Epidermal melanocyte (primary cell): ENCODE data around the gene ZMYND12.
"Not testable (repeated sequence)": the region's sequence is repeated elsewhere in the genome, so short reads cannot be mapped to it uniquely, and the experiment has no call there.

Experiments used
- DNase-seq: peaks from one replicate; pipeline ENCODE4 v3.0.0; 2011; ENCODE audit warnings: low spot score; ENCODE audit not compliant: insufficient read length

Gene ZMYND12

GRCh38 chr1:42456010-42456753, at the start of gene ZMYND12, which contains the start of gene PPCS:
TSS of gene ZMYND12 (minus strand) at chr1:42456022. CDS start at chr1:42455997, 25 bp downstream.
TSS of gene PPCS (plus strand) at chr1:42456543. CDS start at chr1:42456566, 23 bp downstream.
- DNase-seq: peak; percentile 61

- no peak for DNase-seq
Measured at GRCh38 chr1:42504535-42505128, 48.8 kb upstream of the ZMYND12 start.

- DNase-seq: not testable (repeated sequence)
Measured at GRCh38 chr1:42502031-42502430, 46.2 kb upstream of the ZMYND12 start.

- no peak for DNase-seq
Measured at GRCh38 chr1:42490237-42490636, 34.4 kb upstream of the ZMYND12 start.

- DNase-seq: no peak
Measured at GRCh38 chr1:42484382-42484781, 28.6 kb upstream of the ZMYND12 start.

GRCh38 chr1:42482635-42483153, 26.9 kb upstream of the ZMYND12 start:
- DNase-seq: no peak

GRCh38 chr1:42480921-42481320, 25.1 kb upstream of the ZMYND12 start:
- no peak for DNase-seq

- DNase-seq: no peak
Measured at GRCh38 chr1:42479621-42480020, 23.8 kb upstream of the ZMYND12 start.

- DNase-seq: no peak
Measured at GRCh38 chr1:42477775-42478174, 22.0 kb upstream of the ZMYND12 start.

- DNase-seq: not testable (repeated sequence)
Measured at GRCh38 chr1:42477354-42477753, 21.5 kb upstream of the ZMYND12 start.

- no peak for DNase-seq
Measured at GRCh38 chr1:42476605-42477004, 20.8 kb upstream of the ZMYND12 start.

- DNase-seq: no peak
Measured at GRCh38 chr1:42469727-42470126, 13.9 kb upstream of the ZMYND12 start.

GRCh38 chr1:42466030-42466429, 10.2 kb upstream of the ZMYND12 start:
- no peak for DNase-seq

- no peak for DNase-seq
Measured at GRCh38 chr1:42463921-42464320, 8.1 kb upstream of the ZMYND12 start.

GRCh38 chr1:42462828-42463763, 7.3 kb upstream of the ZMYND12 start, which contains the start of gene CCDC30:
TSS of gene CCDC30 (plus strand) at chr1:42463286. CDS start at chr1:42480552, 17,266 bp downstream.
- DNase-seq: peak; percentile 98

GRCh38 chr1:42461196-42461595, 5.4 kb upstream of the ZMYND12 start:
- no peak for DNase-seq

GRCh38 chr1:42456754-42457089, 900 bp upstream of the ZMYND12 start:
- no peak for DNase-seq

GRCh38 chr1:42454403-42454802, 1.4 kb downstream of the ZMYND12 start:
- DNase-seq: no peak

- DNase-seq: no peak
Measured at GRCh38 chr1:42453386-42453785, 2.4 kb downstream of the ZMYND12 start.

GRCh38 chr1:42450061-42450460, 5.8 kb downstream of the ZMYND12 start:
- DNase-seq: no peak

GRCh38 chr1:42449256-42449655, 6.6 kb downstream of the ZMYND12 start:
- no peak for DNase-seq

- DNase-seq: no peak
Measured at GRCh38 chr1:42442662-42443061, 13.2 kb downstream of the ZMYND12 start.
